CD8-positive, alpha-beta memory T cell (primary cell): ENCODE results near the gene GRIK4. TPM values are rescaled to one million over a fixed set of nuclear protein-coding genes. Genes with fewer than 3 reads are reported as not detected.

Experiments
- CTCF ChIA-PET: fragments of 350-600 bp; sonication (Branson Sonifier 250); formaldehyde crosslinking; loops from one replicate; lab custom pipeline; 2021; ENCODE audit warnings: antibody characterized with exemption; lab: Charles Lee
- POLR2A ChIA-PET: fragments of 350-600 bp; sonication (Branson Sonifier 250); formaldehyde crosslinking; loops from one replicate; lab custom pipeline; 2021; ENCODE audit warnings: antibody characterized with exemption; lab: Charles Lee
- DNase-seq, 5 donors: peaks; one replicate each; pipeline versions ENCODE4 v3.0.0 to v3.0.0-alpha.2; 2020 to 2022; ENCODE audit warnings: mixed read lengths in 1 of 5
- H3K27ac ChIP-seq: one replicate; pipeline ENCODE4 v1.7.0; 2013; ENCODE audit warnings: low read depth, mild to moderate bottlenecking, low read length, moderate library complexity
- H3K27me3 ChIP-seq: 2 replicates; pipeline ENCODE4 v1.7.0; 2013; ENCODE audit warnings: low read length, mild to moderate bottlenecking; ENCODE audit not compliant: insufficient read depth, poor library complexity, severe bottlenecking
- H3K36me3 ChIP-seq: 2 replicates; pipeline ENCODE4 v1.7.0; 2013; ENCODE audit warnings: mild to moderate bottlenecking, low read length, moderate library complexity; ENCODE audit not compliant: insufficient read depth
- H3K4me1 ChIP-seq: 2 replicates; pipeline ENCODE4 v1.7.0; 2013; ENCODE audit warnings: mild to moderate bottlenecking, low read length, moderate library complexity; ENCODE audit not compliant: insufficient read depth
- H3K4me3 ChIP-seq: 2 replicates; pipeline ENCODE4 v1.7.0; 2013; ENCODE audit warnings: mild to moderate bottlenecking, low read length
- H3K9me3 ChIP-seq: 2 replicates; pipeline ENCODE4 v1.7.0; 2013; ENCODE audit warnings: mild to moderate bottlenecking, low read length
- H3K27ac Mint-ChIP-seq, 8 donors: one replicate each; pipeline ENCODE4 v1.8.0; 2020 to 2021; ENCODE audit warnings: mixed read lengths in 8 of 8, mild to moderate bottlenecking in 6 of 8, inconsistent platforms in 3 of 8, moderate library complexity in 3 of 8
- H3K27me3 Mint-ChIP-seq, 2 donors: one replicate each; pipeline ENCODE4 v1.8.0; 2020 to 2021; ENCODE audit warnings: mixed read lengths in 2 of 2, mild to moderate bottlenecking in 1 of 2, moderate library complexity in 1 of 2
- H3K36me3 Mint-ChIP-seq, 3 donors: one replicate each; pipeline ENCODE4 v1.8.0; 2020 to 2021; ENCODE audit warnings: mixed read lengths in 3 of 3, inconsistent platforms in 1 of 3, mild to moderate bottlenecking in 1 of 3
- H3K4me1 Mint-ChIP-seq, 3 donors: one replicate each; pipeline ENCODE4 v1.8.0; 2020 to 2021; ENCODE audit warnings: mixed read lengths in 3 of 3, inconsistent platforms in 1 of 3, mild to moderate bottlenecking in 1 of 3
- H3K4me3 Mint-ChIP-seq, 7 donors: one replicate each; pipeline ENCODE4 v1.8.0; 2020 to 2021; ENCODE audit warnings: mixed read lengths in 7 of 7, mild to moderate bottlenecking in 6 of 7, moderate library complexity in 4 of 7, inconsistent platforms in 2 of 7
- H3K9me3 Mint-ChIP-seq, 5 donors: one replicate each; pipeline ENCODE4 v1.8.0; 2020 to 2022; ENCODE audit warnings: mixed read lengths in 5 of 5, mild to moderate bottlenecking in 3 of 5, moderate library complexity in 2 of 5, inconsistent platforms in 1 of 5
- polyA plus RNA-seq: library from polyadenylated mRNA; unstranded; fragments of 300-500 nt; fragmentation: Illumina TruSeq; gene quantifications from one replicate; pipeline ENCODE4 v1.2.3, GENCODE V29; 2021
- total RNA-seq, 2 experiments: library from RNA; stranded (reverse); gene quantifications; one replicate each; pipeline ENCODE4 v1.2.3, GENCODE V29; 2021

GRIK4 gene
- total and polyA plus RNA-seq, 3 experiments from 2014 or later: 0.07 TPM; not detected in 2

DNA sequence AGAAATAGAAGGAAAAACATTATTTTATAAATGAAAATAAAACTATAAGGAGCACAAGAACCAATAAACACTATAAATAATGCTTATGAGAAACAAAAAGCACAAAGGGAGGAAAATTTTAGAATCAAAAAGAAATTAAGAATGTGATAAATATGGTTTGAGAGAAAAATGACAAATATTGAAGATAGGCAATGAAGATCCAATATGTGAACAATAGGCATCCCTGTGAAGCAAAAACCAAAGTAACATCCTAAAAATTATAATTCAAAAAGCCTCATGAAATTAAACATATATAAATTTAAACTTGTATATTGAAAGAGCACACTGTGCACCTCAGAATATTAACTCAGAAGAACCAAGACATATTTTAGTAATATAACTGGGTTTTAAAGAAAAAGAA, 216.2 kb downstream of the GRIK4 start:
- Mint-ChIP-seq H3K36me3 (no peaks in the 10 kb centered on the region), H3K4me1 (no peaks in the 10 kb centered on the region), H3K27me3 (peaks cover 4 to 5% of the 10 kb centered on the region in 2 donors), H3K4me3 (no peak overlapping the region), H3K27ac (no peak overlapping the region), H3K9me3 (peaks cover 8 to 11% (median 10%) of the 10 kb centered on the region in 5 donors)
- H3K4me1 ChIP-seq: no peaks in the 10 kb centered on the region
- ChIA-PET CTCF (no interaction called here), POLR2A (no interaction called here)
- no peak for DNase-seq
- H3K4me3 ChIP-seq: no peak overlapping the region
- H3K27me3 ChIP-seq: no peaks in the 10 kb centered on the region
- H3K36me3 ChIP-seq: no peaks in the 10 kb centered on the region
- no peak overlapping the region for H3K27ac ChIP-seq
- no peaks in the 10 kb centered on the region for H3K9me3 ChIP-seq

DNA sequence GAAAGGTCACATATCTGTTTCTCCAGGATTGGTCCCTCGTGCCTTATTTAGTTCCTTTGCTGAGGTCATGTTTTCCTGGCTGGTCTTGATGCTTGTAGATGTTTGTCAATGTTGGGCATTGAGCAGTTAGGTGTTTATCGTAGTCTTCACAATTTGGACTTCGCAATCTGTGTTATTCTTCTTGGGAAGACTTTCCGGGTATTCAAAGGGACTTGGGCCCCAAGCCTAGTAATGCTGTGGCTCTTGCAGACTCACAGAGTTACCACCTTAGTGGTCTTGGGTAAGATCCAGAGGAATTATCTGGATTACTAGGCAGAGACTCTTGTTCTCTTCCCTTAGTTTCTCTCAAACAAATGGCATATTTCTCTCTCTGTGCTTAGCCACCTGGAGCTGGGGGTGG, 223.5 kb downstream of the GRIK4 start:
- Mint-ChIP-seq H3K4me1 (no peaks in the 10 kb centered on the region), H3K9me3 (no peaks in the 10 kb centered on the region), H3K27me3 (peaks cover 8% of the 10 kb centered on the region in 2 donors), H3K4me3 (no peak overlapping the region), H3K27ac (no peak overlapping the region), H3K36me3 (no peaks in the 10 kb centered on the region)
- CTCF ChIA-PET: no interaction called here
- H3K36me3 ChIP-seq: no peaks in the 10 kb centered on the region
- H3K4me3 ChIP-seq: no peak overlapping the region
- H3K27me3 ChIP-seq: no peaks in the 10 kb centered on the region
- DNase-seq: no peak
- POLR2A ChIA-PET: no interaction called here
- H3K4me1 ChIP-seq: no peaks in the 10 kb centered on the region
- no peaks in the 10 kb centered on the region for H3K9me3 ChIP-seq
- H3K27ac ChIP-seq: no peak overlapping the region

DNA sequence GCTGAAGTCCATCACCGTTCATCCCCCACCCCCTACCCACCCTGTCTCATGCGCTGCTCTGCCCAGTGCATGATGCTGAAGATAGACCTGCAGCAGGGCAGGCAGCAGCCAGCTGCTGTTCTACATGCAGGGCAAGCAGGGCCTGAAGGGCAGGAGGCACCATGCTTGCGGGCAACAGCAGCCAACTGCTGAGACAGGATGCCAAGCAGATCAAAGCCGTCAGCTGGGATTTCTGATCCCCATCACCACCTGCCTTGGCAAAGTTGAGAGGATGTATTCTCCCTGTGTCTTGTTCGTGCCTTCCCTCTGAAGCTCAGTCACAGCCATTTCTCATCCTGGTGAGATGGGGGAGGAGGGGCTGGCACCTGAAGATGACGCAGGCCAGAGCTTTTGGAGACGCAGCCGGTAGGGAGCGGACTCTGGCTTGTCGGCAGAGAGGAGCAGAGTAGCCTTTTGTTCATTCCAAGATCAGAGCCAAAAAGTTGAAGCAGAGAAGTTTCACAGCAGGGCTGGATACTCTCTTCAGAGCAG, 227.0 kb downstream of the GRIK4 start:
- Mint-ChIP-seq H3K36me3 (no peaks in the 10 kb centered on the region), H3K4me3 (no peak overlapping the region), H3K27me3 (peaks cover 12 to 19% of the 10 kb centered on the region in 2 donors), H3K27ac (no peak overlapping the region), H3K9me3 (no peaks in the 10 kb centered on the region), H3K4me1 (no peaks in the 10 kb centered on the region)
- ChIA-PET CTCF (no interaction called here), POLR2A (no interaction called here)
- no peak for DNase-seq
- Histone ChIP-seq H3K27me3 (no peaks in the 10 kb centered on the region), H3K9me3 (no peaks in the 10 kb centered on the region), H3K36me3 (no peaks in the 10 kb centered on the region), H3K4me3 (no peak overlapping the region), H3K27ac (no peak overlapping the region), H3K4me1 (no peaks in the 10 kb centered on the region)

DNA sequence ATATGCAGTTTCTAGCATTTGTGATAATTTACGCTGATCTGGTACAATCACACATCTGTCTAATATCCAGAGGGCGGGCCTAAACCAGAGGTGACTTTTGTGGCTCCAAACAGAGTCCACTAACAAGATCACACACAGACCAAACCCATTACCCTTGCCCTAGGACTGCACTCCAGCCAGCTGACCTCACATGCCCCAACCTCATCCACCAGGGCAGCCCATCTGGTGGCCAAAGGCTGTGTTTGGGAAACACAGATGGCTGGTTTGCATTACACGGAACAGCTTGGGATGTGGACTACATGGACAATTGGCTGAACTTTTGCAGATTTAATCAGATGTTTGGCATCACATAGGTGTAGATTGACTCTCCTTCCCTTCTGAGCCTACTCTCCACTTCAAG, 228.2 kb downstream of the GRIK4 start:
- POLR2A ChIA-PET: no interaction called here
- Histone ChIP-seq H3K27me3 (no peaks in the 10 kb centered on the region), H3K27ac (no peak overlapping the region), H3K4me3 (no peak overlapping the region), H3K4me1 (no peaks in the 10 kb centered on the region), H3K36me3 (no peaks in the 10 kb centered on the region), H3K9me3 (no peaks in the 10 kb centered on the region)
- CTCF ChIA-PET: no interaction called here
- H3K4me1 Mint-ChIP-seq: no peaks in the 10 kb centered on the region
- no peak overlapping the region for H3K27ac Mint-ChIP-seq
- H3K9me3 Mint-ChIP-seq: no peaks in the 10 kb centered on the region
- no peaks in the 10 kb centered on the region for H3K36me3 Mint-ChIP-seq
- DNase-seq: no peak
- H3K4me3 Mint-ChIP-seq: no peak overlapping the region
- H3K27me3 Mint-ChIP-seq: peaks cover 8 to 16% of the 10 kb centered on the region in 2 donors

DNA sequence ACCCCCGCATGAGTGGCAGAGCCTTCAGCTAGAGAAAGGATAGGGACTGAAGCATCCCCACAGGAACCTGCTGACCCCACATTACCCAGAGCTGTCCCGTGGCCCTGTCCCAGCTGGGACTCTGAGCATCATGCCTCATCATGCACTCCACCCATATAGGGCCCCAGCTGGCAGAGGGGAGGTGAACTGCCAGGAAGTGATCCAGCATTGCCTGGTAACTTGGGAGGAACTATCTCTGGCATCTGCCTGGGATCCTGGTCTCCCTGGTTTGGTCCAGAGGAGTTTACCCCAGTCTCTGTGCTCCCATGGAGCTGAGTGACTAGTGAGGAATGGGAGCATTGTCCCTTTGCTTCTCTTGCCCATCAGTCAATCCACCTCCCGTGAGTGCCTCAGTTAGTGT, 228.8 kb downstream of the GRIK4 start:
- H3K9me3 ChIP-seq: no peaks in the 10 kb centered on the region
- H3K36me3 ChIP-seq: no peaks in the 10 kb centered on the region
- Mint-ChIP-seq H3K4me3 (no peak overlapping the region), H3K9me3 (no peaks in the 10 kb centered on the region), H3K36me3 (no peaks in the 10 kb centered on the region), H3K27me3 (peaks cover 6 to 16% of the 10 kb centered on the region in 2 donors), H3K27ac (no peak overlapping the region), H3K4me1 (no peaks in the 10 kb centered on the region)
- H3K4me1 ChIP-seq: no peaks in the 10 kb centered on the region
- H3K4me3 ChIP-seq: no peak overlapping the region
- H3K27me3 ChIP-seq: no peaks in the 10 kb centered on the region
- CTCF ChIA-PET: no interaction called here
- POLR2A ChIA-PET: no interaction called here
- no peak overlapping the region for H3K27ac ChIP-seq
- DNase-seq: no peak

DNA sequence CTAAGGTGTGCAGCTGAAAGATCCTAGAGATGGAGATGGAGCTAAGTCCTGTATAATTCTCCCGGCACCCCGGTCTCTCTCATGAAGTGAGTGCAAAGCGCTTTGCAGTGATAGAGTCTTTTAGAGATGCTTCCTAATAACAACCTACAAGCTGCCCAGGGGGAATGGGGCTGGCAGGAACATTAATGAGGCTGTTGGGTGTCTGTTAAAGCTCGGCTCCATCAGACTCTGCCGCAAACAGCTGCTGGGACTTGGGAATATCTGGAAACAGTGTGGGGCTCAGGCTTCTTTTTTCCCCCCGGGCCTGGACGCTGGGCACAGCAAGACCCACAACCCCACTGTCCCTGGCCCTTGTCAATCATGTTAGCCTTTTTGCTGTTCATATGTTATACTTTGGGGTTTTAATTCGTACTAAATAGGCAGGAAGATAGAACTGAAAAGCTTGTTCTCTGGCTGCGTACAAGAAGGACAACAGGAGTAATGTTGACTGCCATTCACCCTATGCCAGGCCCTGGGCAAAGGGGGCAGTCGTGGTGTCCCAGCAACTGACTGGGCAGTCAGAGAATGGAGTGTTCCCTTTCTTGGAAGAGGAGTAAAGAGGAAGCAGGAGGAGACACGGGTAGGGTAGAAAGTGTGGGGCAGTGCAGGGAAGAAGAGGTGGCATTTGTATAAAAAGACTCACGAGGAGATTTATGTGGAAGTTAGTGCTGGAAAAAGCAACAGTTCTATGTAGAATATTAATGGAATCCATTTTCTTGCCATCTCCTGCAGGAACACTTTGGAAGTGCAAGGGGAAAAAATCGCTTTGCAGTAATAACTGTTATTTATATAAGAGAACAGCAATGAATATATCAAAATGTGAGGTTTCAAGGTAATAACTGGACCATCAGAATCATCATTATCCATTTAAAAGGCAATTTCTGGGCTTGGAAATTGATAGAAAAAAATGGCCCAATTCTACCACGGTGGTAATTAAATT, 232.8 kb downstream of the GRIK4 start:
- H3K36me3 ChIP-seq: no peaks in the 10 kb centered on the region
- Mint-ChIP-seq H3K9me3 (no peaks in the 10 kb centered on the region), H3K27me3 (peaks cover 12 to 42% of the 10 kb centered on the region in 2 donors), H3K36me3 (no peaks in the 10 kb centered on the region), H3K4me1 (no peaks in the 10 kb centered on the region), H3K4me3 (no peak overlapping the region), H3K27ac (no peak overlapping the region)
- no peak overlapping the region for H3K4me3 ChIP-seq
- no peak overlapping the region for H3K27ac ChIP-seq
- no peaks in the 10 kb centered on the region for H3K9me3 ChIP-seq
- POLR2A ChIA-PET: no interaction called here
- no peak for DNase-seq
- H3K4me1 ChIP-seq: no peaks in the 10 kb centered on the region
- CTCF ChIA-PET: no interaction called here
- H3K27me3 ChIP-seq: no peaks in the 10 kb centered on the region

DNA sequence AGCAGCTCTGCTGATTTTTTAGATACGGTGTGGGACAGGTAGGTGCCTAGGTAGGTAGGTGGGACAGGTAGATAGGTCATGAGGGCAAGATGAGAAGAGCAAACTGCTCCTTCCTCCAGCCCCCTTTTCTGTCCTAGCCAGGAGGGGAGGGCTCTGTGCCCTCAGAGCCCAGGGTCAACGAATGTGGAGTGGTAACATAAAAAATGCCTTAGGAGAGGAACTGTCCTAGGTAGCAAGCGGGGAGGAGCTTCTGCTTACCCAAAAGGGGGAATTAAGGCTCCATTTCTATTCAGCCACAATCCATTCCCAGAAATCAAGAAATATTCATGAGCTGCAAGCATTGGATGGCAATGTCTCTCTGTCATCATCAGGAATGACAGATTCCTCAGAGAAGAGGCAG, 234.8 kb downstream of the GRIK4 start:
- ChIA-PET POLR2A (no interaction called here), CTCF (no interaction called here)
- no peaks in the 10 kb centered on the region for H3K27me3 ChIP-seq
- H3K27ac ChIP-seq: no peak overlapping the region
- Mint-ChIP-seq H3K27me3 (peaks cover 14 to 46% of the 10 kb centered on the region in 2 donors), H3K9me3 (no peaks in the 10 kb centered on the region), H3K27ac (no peak overlapping the region), H3K4me1 (no peaks in the 10 kb centered on the region), H3K36me3 (no peaks in the 10 kb centered on the region), H3K4me3 (no peak overlapping the region)
- no peak for DNase-seq
- H3K36me3 ChIP-seq: no peaks in the 10 kb centered on the region
- H3K4me3 ChIP-seq: no peak overlapping the region
- no peaks in the 10 kb centered on the region for H3K9me3 ChIP-seq
- H3K4me1 ChIP-seq: no peaks in the 10 kb centered on the region

DNA sequence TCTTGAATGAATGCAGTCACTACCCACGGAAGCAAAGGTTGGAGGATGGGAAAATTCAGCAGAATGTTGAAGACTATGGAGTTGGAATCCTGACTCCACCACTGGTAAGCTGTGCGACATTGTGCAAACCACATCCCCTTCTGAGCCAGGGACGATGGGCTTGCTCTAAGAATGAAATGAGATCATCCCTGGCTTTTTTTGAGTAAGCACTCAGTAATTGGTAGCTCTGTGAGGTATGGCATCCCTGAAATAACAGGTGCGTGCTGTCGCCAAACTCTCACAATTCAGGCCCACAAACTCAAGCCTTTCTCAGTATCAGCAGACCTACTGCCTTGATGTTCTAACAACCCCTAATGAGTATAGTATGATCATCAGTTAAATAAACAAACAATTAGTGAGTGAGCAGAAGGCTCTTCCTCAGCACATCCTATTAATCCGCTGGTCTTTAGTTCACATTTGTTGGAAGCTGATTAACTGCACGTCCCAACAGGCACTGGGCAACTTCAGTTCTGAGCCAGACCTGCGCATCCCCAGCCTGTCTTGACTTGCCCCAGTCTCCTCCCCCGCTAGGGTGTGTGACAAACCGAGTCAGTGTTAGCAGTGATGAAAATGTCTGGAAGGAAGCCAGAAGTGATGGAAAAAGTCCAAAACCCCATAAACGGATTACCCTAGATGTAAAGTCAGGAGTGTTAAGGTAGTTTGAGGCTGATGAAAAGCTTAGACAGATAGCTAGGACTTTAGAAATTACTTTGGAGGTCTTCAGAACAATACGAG, 235.5 kb downstream of the GRIK4 start:
- Mint-ChIP-seq H3K27me3 (peaks cover 14 to 43% of the 10 kb centered on the region in 2 donors), H3K36me3 (no peaks in the 10 kb centered on the region), H3K4me3 (no peak overlapping the region), H3K9me3 (no peaks in the 10 kb centered on the region), H3K27ac (no peak overlapping the region), H3K4me1 (no peaks in the 10 kb centered on the region)
- Histone ChIP-seq H3K9me3 (no peaks in the 10 kb centered on the region), H3K4me1 (no peaks in the 10 kb centered on the region), H3K27ac (no peak overlapping the region), H3K4me3 (no peak overlapping the region), H3K27me3 (no peaks in the 10 kb centered on the region), H3K36me3 (no peaks in the 10 kb centered on the region)
- DNase-seq: no peak
- POLR2A ChIA-PET: no interaction called here
- CTCF ChIA-PET: interaction anchor here (1.3 kb wide), 1 partner anchor 11 kb away, joined by 3 read pairs; no protein-coding TSS in a partner anchor
